GM12878 (cell line): ENCODE measurements around the gene DDX24. TPM values are rescaled to one million over a fixed set of nuclear protein-coding genes. Genes with fewer than 3 reads are reported as not detected.

ENCODE experiments used
- ATAC-seq: fragments of 200-7000 bp; cut with Tn5 transposase; 3 replicates; pipeline ENCODE4 v1.9.1; 2020; ENCODE audit warnings: mild to moderate bottlenecking, moderate library complexity
- BruUV-seq: library from RNA; stranded (reverse); fragments of 400-500 nt; replicated peaks from 2 replicates; lab custom pipeline; 2021; lab: Mats Ljungman, UMichigan
- CTCF ChIA-PET: fragments of 300-600 bp; sonication (Branson Sonifier 250); formaldehyde crosslinking; extraction: SDS; loops from one replicate; lab custom pipeline; 2021; ENCODE audit warnings: inconsistent platforms; lab: Yijun Ruan, JAX
- POLR2A ChIA-PET: fragments of 350-600 bp; formaldehyde crosslinking; extraction: SDS; loops from one replicate; lab custom pipeline; 2021; ENCODE audit warnings: inconsistent platforms; lab: Charles Lee
- RAD21 ChIA-PET: fragments of 300-600 bp; sonication (Branson Sonifier 250); formaldehyde crosslinking; loops from one replicate; lab custom pipeline; 2023; ENCODE audit warnings: antibody characterized with exemption; ENCODE audit not compliant: unreplicated experiment; lab: Charles Lee
- SMC1A ChIA-PET: fragments of 300-600 bp; sonication (Branson Sonifier 250); formaldehyde crosslinking; loops from one replicate; lab custom pipeline; 2023; ENCODE audit not compliant: unreplicated experiment, uncharacterized antibody; lab: Charles Lee
- DNase-seq: peaks from one replicate; pipeline ENCODE4 v3.0.0-alpha.2; 2011; ENCODE audit warnings: low read depth, low spot score
- FAIRE-seq: peaks from 3 replicates; lab custom pipeline; 2011; peaks lifted over from hg19 to GRCh38; lab: Jason Lieb, UNC
- H2AFZ ChIP-seq: 2 replicates; pipeline ENCODE4 v1.6.0; 2011; ENCODE audit warnings: low read depth, low read length, control low read depth; ENCODE audit not compliant: control insufficient read depth
- H3K27ac ChIP-seq: 2 replicates; pipeline ENCODE4 v1.5.1; 2011; ENCODE audit warnings: control low read depth; ENCODE audit not compliant: control insufficient read depth, insufficient read depth
- H3K27me3 ChIP-seq, 2 experiments: replicated peaks in 1 of 2; 2 replicates each; pipeline versions ENCODE4 v1.6.0 to v1.6.1; 2011; ENCODE audit warnings: low read length in 1 of 2; ENCODE audit not compliant: control insufficient read depth in 2 of 2, insufficient read depth in 2 of 2
- H3K36me3 ChIP-seq, 2 experiments: 2 replicates each; pipeline ENCODE4 v1.5.1; 2011; ENCODE audit warnings: low read length in 1 of 2; ENCODE audit not compliant: control insufficient read depth in 2 of 2, insufficient read depth in 2 of 2
- H3K4me1 ChIP-seq: 2 replicates; pipeline ENCODE4 v1.6.1; 2011; ENCODE audit warnings: mild to moderate bottlenecking, low read length, moderate library complexity, mixed read lengths; ENCODE audit not compliant: control insufficient read depth, insufficient read depth
- H3K4me2 ChIP-seq: 2 replicates; pipeline ENCODE4 v1.6.0; 2011; ENCODE audit warnings: control low read depth; ENCODE audit not compliant: control insufficient read depth, insufficient read depth
- H3K4me3 ChIP-seq: fragments of 200-600 bp; sonication (generic); 2 replicates; pipeline ENCODE4 v1.5.1; 2016
- H3K79me2 ChIP-seq: 2 replicates; pipeline ENCODE4 v1.6.0; 2011; ENCODE audit warnings: low read length; ENCODE audit not compliant: control insufficient read depth, insufficient read depth
- H3K9ac ChIP-seq: 2 replicates; pipeline ENCODE4 v1.8.0; 2011; ENCODE audit warnings: low read length, control low read depth, mixed read lengths; ENCODE audit not compliant: control insufficient read depth, insufficient read depth
- H3K9me3 ChIP-seq: replicated peaks from 3 replicates; pipeline ENCODE4 v1.5.1; 2011; ENCODE audit warnings: mild to moderate bottlenecking, low read length; ENCODE audit not compliant: control insufficient read depth, insufficient read depth
- H4K20me1 ChIP-seq: 2 replicates; pipeline ENCODE4 v1.6.0; 2011; ENCODE audit not compliant: control insufficient read depth, insufficient read depth
- BACH1 ChIP-seq: fragments of 450-650 bp; IDR thresholded peaks from 2 replicates; pipeline ENCODE4 v1.6.1; 2017; ENCODE audit warnings: mild to moderate bottlenecking, borderline replicate concordance
- BRCA1 ChIP-seq: IDR thresholded peaks from 2 replicates; pipeline ENCODE4 v1.6.1; 2011; ENCODE audit warnings: low read depth, low read length, improper control_type of control experiment
- FOXM1 ChIP-seq: IDR thresholded peaks from 2 replicates; pipeline ENCODE4 v1.6.1; 2012; ENCODE audit warnings: low read depth, mild to moderate bottlenecking, inconsistent platforms, low read length, moderate library complexity
- GATAD2B ChIP-seq: fragments of 450-650 bp; conservative IDR thresholded peaks from 2 replicates; pipeline ENCODE4 v1.6.1; 2017; ENCODE audit warnings: low read depth, mild to moderate bottlenecking, moderate library complexity
- JUNB ChIP-seq: IDR thresholded peaks from 2 replicates; pipeline ENCODE4 v1.6.1; 2016; ENCODE audit warnings: antibody characterized with exemption, mild to moderate bottlenecking
- KLF5 ChIP-seq: fragments of 450-650 bp; IDR thresholded peaks from 2 replicates; pipeline ENCODE4 v1.6.1; 2014; ENCODE audit warnings: mild to moderate bottlenecking; ENCODE audit not compliant: partially characterized antibody
- MYC ChIP-seq: IDR thresholded peaks from 2 replicates; pipeline ENCODE4 v1.6.1; 2011; ENCODE audit warnings: mild to moderate bottlenecking, low read length, moderate library complexity, inconsistent platforms; ENCODE audit not compliant: insufficient read depth, insufficient replicate concordance, insufficient read length, severe bottlenecking
- NFIC ChIP-seq: IDR thresholded peaks from 2 replicates; pipeline ENCODE4 v1.6.1; 2012; ENCODE audit warnings: low read depth, mild to moderate bottlenecking, inconsistent platforms, low read length, moderate library complexity
- NFXL1 ChIP-seq: fragments of 450-650 bp; IDR thresholded peaks from 2 replicates; pipeline ENCODE4 v1.6.1; 2017; ENCODE audit warnings: antibody characterized with exemption, mild to moderate bottlenecking, borderline replicate concordance
- NFYA ChIP-seq: IDR thresholded peaks from 2 replicates; pipeline ENCODE4 v1.6.1; 2011; ENCODE audit warnings: low read depth, mild to moderate bottlenecking, low read length, improper control_type of control experiment, borderline replicate concordance
- NR2C1 ChIP-seq: fragments of 450-650 bp; IDR thresholded peaks from 2 replicates; pipeline ENCODE4 v1.6.1; 2017; ENCODE audit warnings: antibody characterized with exemption, mild to moderate bottlenecking, moderate library complexity
- RAD51 ChIP-seq: fragments of 450-650 bp; IDR thresholded peaks from 2 replicates; pipeline ENCODE4 v1.6.1; 2016; ENCODE audit warnings: moderate library complexity, mild to moderate bottlenecking, inconsistent platforms
- RFX5 ChIP-seq: IDR thresholded peaks from 2 replicates; pipeline ENCODE4 v1.6.1; 2011; ENCODE audit warnings: low read depth, low read length, improper control_type of control experiment
- TCF7 ChIP-seq: IDR thresholded peaks from 2 replicates; pipeline ENCODE4 v1.6.1; 2014; ENCODE audit warnings: antibody characterized with exemption, borderline replicate concordance
- YY1 ChIP-seq: IDR thresholded peaks from 2 replicates; pipeline ENCODE4 v1.6.1; 2011; ENCODE audit warnings: low read depth, mild to moderate bottlenecking, low read length
- ZNF274 ChIP-seq: IDR thresholded peaks from one replicate; pipeline ENCODE4 v1.8.0; 2011; ENCODE audit not compliant: insufficient read length, insufficient read depth
- WGBS: methylation state at CpG from one replicate; pipeline ENCODE4 v1.1.6; 2016; ENCODE audit warnings: low lambda C conversion rate; ENCODE audit not compliant: insufficient replicate concordance, insufficient coverage; ENCODE audit errors: missing lambda C conversion rate; 5-methylcytosine and 5-hydroxymethylcytosine counted together
- in situ Hi-C: fragments of 300-500 bp; cut with MboI; formaldehyde crosslinking; loops from 9 replicates; pipeline ENCODE4 v1.14.3; 2018; ENCODE audit warnings: mixed read lengths
- intact Hi-C: fragments of 100-400 bp; cut with micrococcal nuclease; formaldehyde crosslinking; loops from one replicate; pipeline ENCODE4 v1.14.2; 2022; ENCODE audit not compliant: unreplicated experiment
- polyA plus RNA-seq, 11 experiments: library from polyadenylated mRNA; depleted of rRNA in 4 of 11; unstranded in 6 of 11; stranded (reverse) in 5 of 11; fragments of >200 nt; fragmentation: Nextera tagmentation in 4 of 11; fragmentation: Illumina TruSeq in 1 of 11; extraction: Ambion mirVana in 4 of 11; extraction: Trizol in 1 of 11; gene quantifications; 1 replicate in 1 of 11; 2 replicates in 10 of 11; pipeline versions ENCODE4 v1.2.1 to v1.2.3, GENCODE V29; 2011 to 2016; ENCODE audit warnings: inconsistent platforms in 2 of 11, missing spikeins in 2 of 11, low read depth in 1 of 11
- total RNA-seq, 4 experiments: library from RNA; depleted of rRNA in 3 of 4; stranded (reverse); fragments of >200 nt in 3 of 4; fragmentation: Illumina TruSeq in 1 of 4; extraction: Trizol in 1 of 4; gene quantifications; 2 replicates each; pipeline versions ENCODE4 v1.2.1 to v1.2.3, GENCODE V29; 2013 to 2021
- TF ChIP-seq, protein P1 (sequence below): fragments of 450-650 bp; IDR thresholded peaks from 2 replicates; pipeline ENCODE4 v1.6.1; 2017; ENCODE audit warnings: mild to moderate bottlenecking, low read depth, inconsistent platforms; ENCODE audit not compliant: poor library complexity, severe bottlenecking
- TF ChIP-seq, protein P2 (sequence below): fragments of 450-650 bp; IDR thresholded peaks from 2 replicates; pipeline ENCODE4 v1.6.1; 2016; ENCODE audit warnings: mild to moderate bottlenecking

The DDX24 gene
- total and polyA plus RNA-seq, 10 of the 15 experiments (the other 5 are each of a cell fraction or from before 2014, with no cell fraction given) = 137 to 266 (median 184) TPM

DNA sequence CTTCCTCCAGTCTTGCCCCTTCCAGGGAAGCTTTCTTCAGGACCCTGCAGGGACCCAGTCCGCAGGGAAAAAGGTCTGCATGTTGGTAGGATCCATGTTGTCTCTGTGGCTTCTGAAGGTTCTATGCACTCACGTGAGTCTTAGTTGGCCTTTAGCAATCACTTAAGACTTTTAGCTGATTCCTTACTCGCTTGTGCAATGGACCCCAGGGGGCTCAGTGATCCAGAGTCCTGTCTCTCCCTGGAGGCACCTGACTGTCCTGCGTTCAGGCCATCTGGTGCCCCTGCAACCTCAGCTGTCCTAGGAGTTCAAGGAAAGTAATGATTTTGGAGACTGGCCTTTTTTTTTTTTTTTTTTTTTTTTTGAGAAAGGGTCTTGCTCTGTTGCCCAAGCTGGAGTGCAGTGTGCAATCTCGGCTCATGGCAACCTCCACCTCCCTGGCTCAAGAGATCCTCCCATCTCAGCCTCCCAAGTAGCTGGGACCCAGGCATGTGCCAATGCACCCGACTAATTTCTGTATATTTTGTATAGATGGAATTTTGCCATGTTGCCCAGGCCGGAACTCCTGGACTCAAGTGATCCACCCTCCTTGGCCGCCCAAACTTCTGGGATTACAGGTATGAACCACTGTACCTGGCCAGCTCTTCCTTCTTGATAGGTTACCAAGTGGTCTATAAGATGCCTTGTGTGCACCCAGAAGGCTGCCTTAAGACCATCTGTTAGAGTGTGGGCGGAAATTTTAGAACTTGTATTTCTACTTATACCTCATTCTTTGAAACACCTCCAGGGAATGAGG is 43.8 kb upstream of the DDX24 start (continued):
- TF ChIP-seq NFIC (no peak), NR2C1 (no peak), YY1 (no peak), NFXL1 (no peak), BRCA1 (no peak)

DNA sequence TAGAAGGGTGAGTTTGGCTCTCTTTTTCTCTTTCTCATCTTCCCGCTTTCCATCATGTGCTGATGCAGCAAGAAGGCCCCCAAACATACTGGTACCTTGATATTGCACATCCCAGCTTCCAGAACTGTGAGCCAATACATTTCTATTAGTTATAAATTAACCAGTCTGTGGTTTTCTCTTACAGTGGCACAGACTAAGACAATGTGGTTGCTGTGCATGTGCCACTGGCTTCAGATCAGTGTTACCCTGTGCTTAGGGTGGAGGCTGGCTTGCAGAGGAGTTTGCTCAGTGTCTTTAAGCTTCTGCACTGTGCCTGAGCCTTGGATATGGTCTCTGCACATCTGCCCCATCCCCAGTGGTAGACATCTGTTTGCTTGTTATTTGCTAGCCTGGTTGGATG is 42.9 kb upstream of the DDX24 start:
- no peaks in the 10 kb centered on the region for H3K27me3 ChIP-seq
- no peak for FAIRE-seq
- POLR2A ChIA-PET = no interaction called here

More for the DNA sequence above, 42.9 kb upstream of the DDX24 start:
- Histone ChIP-seq H3K9ac (no peak overlapping the region), H3K4me2 (no peak overlapping the region), H3K4me3 (no peak overlapping the region), H4K20me1 (no peaks in the 10 kb centered on the region), H3K36me3 (no peaks in the 10 kb centered on the region; a peak in 1 of 4 replicates), H3K4me1 (peaks cover 5% of the 10 kb centered on the region; the same call in 1 of the 2 replicates), H3K79me2 (no peaks in the 10 kb centered on the region), H3K27ac (no peak overlapping the region), H3K9me3 (no peaks in the 10 kb centered on the region; the same call in 2 of the 3 replicates), H2AFZ (no peak overlapping the region)
- no TSS peak for BruUV-seq
- RAD21 ChIA-PET = no interaction called here
- WGBS = 87% methylated on average over 1 of the region's 1 CpG
- ATAC-seq = peak; percentile 50
- intact Hi-C loops = no loop called here
- in situ Hi-C loops = no loop called here
- no peak for DNase-seq
- no peak for TF ChIP-seq ZNF274
- no peak for TF ChIP-seq JUNB
- TF ChIP-seq, protein P1, sequence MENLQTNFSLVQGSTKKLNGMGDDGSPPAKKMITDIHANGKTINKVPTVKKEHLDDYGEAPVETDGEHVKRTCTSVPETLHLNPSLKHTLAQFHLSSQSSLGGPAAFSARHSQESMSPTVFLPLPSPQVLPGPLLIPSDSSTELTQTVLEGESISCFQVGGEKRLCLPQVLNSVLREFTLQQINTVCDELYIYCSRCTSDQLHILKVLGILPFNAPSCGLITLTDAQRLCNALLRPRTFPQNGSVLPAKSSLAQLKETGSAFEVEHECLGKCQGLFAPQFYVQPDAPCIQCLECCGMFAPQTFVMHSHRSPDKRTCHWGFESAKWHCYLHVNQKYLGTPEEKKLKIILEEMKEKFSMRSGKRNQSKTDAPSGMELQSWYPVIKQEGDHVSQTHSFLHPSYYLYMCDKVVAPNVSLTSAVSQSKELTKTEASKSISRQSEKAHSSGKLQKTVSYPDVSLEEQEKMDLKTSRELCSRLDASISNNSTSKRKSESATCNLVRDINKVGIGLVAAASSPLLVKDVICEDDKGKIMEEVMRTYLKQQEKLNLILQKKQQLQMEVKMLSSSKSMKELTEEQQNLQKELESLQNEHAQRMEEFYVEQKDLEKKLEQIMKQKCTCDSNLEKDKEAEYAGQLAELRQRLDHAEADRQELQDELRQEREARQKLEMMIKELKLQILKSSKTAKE = no peak
- no peak for TF ChIP-seq GATAD2B
- no peak for TF ChIP-seq MYC
- TF ChIP-seq RFX5 = no peak
- no peak for TF ChIP-seq KLF5
- no peak for TF ChIP-seq BACH1
- TF ChIP-seq, protein P2, sequence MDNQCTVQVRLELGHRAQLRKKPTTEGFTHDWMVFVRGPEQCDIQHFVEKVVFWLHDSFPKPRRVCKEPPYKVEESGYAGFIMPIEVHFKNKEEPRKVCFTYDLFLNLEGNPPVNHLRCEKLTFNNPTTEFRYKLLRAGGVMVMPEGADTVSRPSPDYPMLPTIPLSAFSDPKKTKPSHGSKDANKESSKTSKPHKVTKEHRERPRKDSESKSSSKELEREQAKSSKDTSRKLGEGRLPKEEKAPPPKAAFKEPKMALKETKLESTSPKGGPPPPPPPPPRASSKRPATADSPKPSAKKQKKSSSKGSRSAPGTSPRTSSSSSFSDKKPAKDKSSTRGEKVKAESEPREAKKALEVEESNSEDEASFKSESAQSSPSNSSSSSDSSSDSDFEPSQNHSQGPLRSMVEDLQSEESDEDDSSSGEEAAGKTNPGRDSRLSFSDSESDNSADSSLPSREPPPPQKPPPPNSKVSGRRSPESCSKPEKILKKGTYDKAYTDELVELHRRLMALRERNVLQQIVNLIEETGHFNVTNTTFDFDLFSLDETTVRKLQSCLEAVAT = no peak
- no peak for TF ChIP-seq NFYA
- TF ChIP-seq RAD51 = no peak
- TF ChIP-seq TCF7 = no peak
- TF ChIP-seq FOXM1 = no peak
- CTCF ChIA-PET = interaction anchor here (2.0 to 3.3 kb wide), 2 partner anchors 13 to 15 kb away, joined by 7 to 13 read pairs; no protein-coding TSS in a partner anchor
- SMC1A ChIA-PET = no interaction called here
